Breast epithelium (tissue), 3 donors: ENCODE measurements around the gene CYP3A4.

Source experiments
- POLR2A ChIP-seq: fragments of 450-650 bp; IDR thresholded peaks from one replicate; pipeline ENCODE4 v1.6.1; 2016; ENCODE audit warnings: antibody characterized with exemption, mild to moderate bottlenecking, moderate library complexity
- TF ChIP-seq, protein P1 (sequence below), 3 donors: fragments of 450-650 bp; IDR thresholded peaks; one replicate each; pipeline ENCODE4 v1.5.1; 2016 to 2017; ENCODE audit warnings: antibody characterized with exemption in 3 of 3, mild to moderate bottlenecking in 3 of 3, moderate library complexity in 3 of 3

- no peak for TF ChIP-seq POLR2A
- TF ChIP-seq, protein P1, sequence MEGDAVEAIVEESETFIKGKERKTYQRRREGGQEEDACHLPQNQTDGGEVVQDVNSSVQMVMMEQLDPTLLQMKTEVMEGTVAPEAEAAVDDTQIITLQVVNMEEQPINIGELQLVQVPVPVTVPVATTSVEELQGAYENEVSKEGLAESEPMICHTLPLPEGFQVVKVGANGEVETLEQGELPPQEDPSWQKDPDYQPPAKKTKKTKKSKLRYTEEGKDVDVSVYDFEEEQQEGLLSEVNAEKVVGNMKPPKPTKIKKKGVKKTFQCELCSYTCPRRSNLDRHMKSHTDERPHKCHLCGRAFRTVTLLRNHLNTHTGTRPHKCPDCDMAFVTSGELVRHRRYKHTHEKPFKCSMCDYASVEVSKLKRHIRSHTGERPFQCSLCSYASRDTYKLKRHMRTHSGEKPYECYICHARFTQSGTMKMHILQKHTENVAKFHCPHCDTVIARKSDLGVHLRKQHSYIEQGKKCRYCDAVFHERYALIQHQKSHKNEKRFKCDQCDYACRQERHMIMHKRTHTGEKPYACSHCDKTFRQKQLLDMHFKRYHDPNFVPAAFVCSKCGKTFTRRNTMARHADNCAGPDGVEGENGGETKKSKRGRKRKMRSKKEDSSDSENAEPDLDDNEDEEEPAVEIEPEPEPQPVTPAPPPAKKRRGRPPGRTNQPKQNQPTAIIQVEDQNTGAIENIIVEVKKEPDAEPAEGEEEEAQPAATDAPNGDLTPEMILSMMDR (IDR thresholded peaks at IDR 0.05) = no peak
Measured at GRCh38 chr7:99792967-99793366, 9.0 kb upstream of the CYP3A4 start.
